GM19395 (cell line): ENCODE measurements around the gene ACACA.
"Not testable (repeated sequence)": the region's sequence is repeated elsewhere in the genome, so short reads cannot be mapped to it uniquely, and the experiment has no call there.

Experiments
- ATAC-seq: cut with Tn5 transposase; IDR thresholded peaks from one replicate; pipeline ENCODE4 v1.9.1; 2021; ENCODE audit warnings: mild to moderate bottlenecking, moderate library complexity; ENCODE audit not compliant: unreplicated experiment

The ACACA gene

DNA sequence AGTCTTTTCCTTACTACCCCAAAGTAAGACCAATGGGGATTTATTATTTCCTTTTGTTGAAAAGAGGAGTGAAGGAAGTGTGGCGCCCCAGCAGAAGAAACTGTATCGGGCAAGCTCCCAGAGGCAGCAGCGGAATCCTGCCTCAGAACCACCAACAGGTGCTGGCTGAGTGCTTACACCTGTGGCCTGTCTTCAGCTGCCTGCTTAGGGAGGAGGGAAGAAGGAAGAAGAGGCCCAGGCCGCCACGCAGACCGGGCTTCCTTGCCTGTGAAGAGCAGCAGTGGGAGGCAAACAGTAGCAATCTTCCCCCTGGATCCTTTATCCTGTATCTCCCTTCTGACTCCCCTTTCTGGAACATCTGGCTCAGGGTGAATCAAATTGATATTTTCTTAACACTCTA is 323.2 kb downstream of the ACACA start:
- ATAC-seq = no peak

DNA sequence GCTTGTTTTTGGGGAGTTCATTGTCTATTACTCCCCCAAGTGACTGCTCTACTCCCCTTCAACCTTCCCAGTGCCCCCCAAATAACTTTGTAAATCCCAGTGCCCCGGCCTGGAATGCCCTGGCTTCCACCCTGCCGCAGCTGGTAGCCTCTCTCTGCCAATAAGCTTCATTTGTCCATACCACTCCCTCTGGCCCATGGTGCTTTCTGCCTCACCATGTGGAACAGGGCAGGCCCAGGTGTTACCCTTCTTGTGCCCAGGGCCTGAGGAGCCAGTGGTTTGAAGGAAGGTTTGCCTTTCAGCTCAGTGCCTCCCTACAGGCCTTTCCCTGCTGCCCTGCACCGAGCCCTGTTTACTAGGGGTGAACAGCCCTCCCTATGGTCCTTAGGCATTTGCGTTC is 323.7 kb downstream of the ACACA start:
- no peak for ATAC-seq

DNA sequence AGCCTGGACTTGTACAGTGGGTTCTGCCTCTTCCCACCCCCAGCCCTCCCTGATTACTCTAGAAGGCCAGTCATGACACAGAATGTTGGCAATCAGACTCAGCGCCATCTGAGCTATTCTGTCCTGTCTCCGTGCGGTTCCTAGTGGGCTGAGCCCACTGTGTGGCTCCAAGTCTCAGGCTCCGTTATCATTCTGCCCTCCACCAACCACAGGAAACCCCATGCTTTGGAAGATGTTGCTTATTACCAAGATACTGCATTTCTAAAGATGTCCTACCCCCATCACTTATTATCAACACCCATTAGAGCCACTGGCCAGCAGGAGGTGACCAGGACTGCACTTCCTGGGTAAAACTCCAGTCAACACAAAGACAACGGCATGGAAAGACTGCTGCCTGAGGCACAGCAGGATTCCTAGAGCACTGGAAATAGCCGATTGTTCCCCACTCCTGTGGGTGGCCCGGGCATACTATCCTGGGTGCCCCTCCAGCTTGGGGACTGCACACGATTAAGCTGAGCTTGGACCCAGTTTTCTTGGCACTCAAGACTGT is 324.2 kb downstream of the ACACA start:
- no peak for ATAC-seq

DNA sequence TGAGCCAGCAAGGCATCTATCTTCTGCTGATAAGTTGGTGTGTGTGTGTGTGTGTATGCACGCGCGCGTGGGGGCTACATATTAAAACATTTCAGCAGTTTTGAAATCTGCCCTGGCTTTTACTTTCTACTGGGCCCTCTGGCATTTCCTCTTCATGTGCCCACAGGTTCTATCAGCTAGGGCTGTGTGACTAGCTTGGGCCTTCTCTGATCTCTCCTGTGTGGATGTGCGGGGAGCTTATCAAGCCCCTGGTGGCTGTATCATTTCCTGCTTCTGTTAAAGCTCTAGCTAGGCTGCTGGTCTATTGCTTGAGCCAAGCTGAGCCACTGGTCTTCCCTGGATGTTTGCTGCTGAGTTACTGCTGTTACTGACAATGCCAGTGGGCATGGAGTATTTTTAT is 325.3 kb downstream of the ACACA start:
- ATAC-seq = no peak

DNA sequence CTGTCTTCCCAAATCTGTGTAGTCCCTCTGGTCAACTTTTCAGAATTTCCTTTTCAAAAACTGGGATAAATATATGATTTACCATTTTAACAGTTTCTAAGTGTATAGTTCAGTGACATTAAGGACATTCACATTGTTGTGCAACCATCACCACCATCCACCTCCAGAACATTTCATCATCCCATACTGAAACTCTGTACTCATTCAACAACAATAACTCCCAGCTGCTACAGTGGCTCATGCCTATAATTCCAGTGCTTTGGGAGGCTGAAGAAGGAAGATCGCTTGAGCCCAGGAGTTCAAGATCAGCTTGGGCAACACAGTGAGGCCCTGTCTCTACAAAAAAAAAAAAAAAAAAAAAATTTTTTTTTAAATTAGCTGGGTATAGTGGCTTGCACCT is 326.9 kb downstream of the ACACA start:
- no peak for ATAC-seq

DNA sequence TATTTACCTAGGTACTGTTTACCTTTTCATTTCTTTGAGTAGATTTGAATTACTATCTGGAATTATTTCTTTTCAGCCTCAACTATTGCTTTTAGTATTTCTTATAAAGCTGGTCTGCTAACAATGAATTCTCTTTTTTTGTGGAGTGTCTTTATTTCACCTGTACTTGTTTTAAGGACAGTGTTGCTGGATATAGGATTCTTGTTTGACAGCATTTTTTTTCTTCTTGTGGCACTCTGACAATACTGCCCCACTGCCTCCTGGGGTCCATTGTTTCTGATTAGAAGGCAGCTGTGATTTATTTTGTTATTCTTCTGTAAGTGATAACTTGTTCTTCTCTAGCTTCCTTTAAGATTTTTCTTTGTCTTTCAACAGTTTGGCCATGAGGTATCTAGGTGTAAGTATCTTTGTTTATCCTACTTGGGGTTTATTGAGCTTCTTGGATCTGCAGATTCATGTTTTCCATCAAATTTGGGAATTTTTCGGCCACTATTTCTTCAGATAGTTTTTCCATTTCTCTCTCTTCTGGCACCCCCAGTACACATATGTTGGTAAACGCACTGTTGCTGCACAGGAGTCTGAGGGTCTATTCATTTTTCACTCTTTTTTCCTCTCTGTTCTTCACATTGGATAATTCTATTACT is 327.4 kb downstream of the ACACA start:
- no peak for ATAC-seq

DNA sequence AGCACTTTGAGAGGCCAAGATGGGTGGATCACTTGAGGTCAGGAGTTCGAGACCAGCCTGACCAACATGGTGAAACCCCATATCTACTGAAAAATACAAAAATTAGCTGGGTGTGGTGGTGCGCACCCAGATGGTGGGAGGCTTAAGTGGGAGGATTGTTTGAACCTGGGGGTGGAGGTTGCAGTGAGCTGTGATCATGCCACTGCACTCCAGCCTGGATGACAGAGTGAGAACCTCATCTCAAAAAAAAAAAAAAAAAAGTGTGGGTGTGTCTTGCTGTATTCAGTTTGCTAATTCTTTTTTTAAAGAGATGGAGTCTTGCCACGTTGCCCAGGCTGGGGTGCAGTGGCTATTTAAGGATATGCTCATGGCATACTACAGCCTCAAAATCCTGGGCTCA is 333.2 kb downstream of the ACACA start:
- ATAC-seq = not testable (repeated sequence)

DNA sequence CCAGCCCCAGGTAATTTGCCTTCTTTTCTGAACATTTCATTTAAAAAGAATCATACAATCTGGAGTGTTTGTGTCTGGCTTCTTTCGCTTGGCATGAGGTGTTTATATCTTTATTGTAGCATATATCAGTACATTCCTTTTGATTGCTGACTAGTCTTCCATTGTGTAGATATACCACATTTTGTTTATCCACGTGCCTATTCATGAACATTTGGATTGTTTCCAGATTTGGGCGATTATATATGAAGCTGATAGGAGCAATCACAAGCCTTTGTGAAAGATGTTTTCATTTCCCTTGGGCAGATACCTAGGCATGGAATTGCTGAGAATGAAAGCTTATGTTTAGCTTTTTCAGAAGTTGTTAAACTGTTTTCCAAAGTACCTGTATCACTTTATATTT is 337.5 kb downstream of the ACACA start:
- ATAC-seq = no peak

DNA sequence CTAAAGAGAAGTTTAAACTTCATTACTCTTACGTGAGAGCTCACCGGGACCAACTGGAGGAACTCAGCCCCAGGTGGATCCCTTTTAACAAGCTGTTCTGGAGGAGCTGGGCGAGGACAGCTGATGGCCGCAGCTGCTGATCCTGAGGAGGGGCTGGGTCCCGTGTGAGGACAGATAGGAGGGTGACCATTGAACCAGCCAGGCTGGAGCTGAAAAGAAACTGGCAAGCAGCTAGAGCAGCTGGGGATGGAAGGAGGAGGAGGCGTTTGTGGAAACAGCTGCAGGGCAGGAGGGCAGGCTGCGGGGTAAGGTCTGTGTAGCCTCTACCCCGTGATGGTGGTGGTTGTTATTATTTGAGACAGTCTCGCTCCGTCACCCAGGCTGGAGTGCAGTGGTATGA is 338.4 kb downstream of the ACACA start:
- no peak for ATAC-seq

DNA sequence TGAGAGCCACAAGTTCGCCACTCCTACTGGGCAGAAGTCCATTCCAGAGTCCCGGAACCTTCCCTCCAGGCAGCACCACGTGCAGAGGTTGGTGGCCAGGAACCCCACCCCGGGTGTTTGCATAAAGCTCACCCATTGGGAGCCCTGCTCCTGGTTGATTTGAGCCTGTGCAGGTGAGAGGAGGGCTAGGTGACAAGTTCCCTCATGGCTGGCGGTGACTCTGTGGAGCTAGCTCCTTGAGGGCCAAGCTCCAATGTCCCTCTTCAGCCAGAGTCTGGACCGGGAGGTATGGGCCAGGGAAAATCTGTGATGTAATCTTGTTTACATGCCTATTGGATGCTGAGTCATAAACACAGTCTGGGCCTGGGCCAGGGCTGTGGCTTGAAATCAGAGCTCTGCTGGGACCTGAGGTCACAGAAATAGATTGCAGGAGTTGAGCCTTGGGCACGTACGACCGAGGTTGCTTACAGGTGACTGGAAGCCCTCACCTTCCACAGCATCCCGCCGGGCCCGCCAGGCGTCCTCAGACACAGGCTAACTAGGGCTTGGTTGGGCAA is 339.0 kb downstream of the ACACA start:
- no peak for ATAC-seq

DNA sequence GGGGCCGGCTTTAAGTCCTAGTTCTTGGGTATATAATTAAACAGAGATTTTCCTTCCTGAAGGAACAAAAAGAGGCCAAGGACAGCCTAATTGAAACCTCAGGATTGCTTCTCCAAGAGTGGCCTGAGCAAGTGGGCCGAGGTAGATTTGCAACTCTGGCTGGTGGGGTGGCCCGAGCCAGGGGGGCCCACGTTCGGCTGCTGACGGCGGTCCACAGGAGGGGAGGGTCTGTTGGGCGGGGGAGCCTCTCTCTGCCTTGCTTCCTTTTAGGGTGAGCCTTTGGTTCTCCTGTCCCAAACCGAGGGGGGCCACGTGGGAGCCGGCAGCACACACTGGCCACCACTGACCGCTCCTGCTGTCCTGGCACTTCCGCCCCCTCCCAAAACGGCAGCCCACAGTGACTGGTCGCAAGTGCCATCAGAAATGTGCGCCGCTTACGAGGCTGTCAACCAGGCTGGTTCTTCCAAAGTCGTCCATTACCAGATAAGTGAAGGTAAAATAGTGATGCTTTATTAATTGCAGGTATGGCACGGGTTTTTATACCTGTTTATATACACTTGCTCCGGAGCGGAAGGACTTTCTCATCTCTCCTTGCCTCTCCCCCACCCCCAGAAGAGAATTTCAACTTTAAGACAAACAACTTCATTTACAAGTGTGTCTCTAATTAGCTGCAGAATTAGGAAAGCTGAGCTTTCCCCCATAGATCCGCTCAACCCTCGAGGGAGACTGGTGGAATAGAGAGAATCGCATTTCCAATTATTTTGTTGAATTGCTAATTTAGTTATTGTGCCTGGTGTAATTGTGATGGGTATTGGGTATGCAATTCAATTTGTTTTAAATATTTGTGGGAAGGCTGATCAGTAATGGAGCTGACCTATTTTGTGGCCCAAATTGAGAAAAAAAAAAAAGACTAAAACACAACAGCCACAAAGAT is 340.0 kb downstream of the ACACA start:
- ATAC-seq = no peak

DNA sequence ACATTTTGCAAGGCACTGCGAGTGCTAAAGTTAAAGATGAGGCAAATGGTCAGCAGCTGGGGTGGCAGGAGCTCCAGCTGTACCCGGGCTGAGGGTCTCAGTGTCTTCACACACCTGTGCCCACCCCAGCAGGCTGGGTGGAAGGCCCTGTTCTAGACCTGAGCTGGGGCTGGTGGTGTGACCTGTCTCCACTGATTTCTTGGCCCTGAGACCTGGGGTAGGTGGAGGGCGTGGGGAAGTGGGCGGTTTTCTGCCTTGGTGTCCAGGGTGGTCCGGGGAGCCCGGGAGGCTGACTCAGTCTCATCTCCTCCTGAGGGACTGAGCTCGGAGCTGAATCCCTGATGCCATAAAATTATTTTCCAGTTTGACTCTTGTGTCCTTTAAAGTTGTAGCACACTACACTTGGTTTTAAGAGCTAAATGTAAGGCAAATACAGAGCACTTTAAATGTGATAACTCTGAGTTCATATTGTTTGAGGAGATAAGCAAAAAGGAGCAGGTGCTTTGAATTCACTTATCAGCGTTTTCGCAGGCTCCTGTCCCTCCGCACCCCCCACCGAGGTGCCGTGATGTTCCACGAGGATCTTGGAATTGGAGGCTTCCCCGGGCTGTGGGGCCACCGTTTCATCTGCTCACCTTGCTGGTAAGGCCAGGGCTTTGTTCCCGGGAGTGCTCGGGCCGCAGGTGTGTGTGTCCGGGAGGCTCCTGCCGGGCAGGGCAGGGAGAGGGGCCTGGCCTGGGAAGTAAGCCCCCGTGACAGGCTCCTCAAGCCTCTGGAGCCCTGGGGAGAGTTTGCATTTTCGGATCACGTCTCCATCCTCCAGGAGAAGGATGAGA is 340.9 kb downstream of the ACACA start:
- ATAC-seq = no peak

DNA sequence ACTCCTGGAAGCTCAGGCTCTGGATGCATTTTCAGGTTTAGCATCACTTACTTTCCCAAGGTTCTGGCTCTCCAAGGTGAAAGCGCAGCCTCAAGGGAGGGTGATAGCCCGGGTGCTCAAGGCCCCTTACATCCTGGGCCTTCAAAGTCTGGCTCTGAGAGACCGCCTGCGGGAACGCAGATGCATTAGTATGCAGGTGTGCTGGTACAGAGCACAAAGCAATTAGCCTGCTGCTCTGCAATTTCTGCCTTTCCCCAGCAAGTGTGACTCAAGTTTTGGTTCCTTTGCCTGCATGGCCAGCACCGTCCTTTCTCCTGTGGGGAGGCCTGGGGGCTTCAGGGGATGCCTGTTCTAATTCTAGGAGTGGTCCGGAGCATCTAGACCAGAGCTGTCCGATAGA is 341.7 kb downstream of the ACACA start:
- ATAC-seq = no peak

DNA sequence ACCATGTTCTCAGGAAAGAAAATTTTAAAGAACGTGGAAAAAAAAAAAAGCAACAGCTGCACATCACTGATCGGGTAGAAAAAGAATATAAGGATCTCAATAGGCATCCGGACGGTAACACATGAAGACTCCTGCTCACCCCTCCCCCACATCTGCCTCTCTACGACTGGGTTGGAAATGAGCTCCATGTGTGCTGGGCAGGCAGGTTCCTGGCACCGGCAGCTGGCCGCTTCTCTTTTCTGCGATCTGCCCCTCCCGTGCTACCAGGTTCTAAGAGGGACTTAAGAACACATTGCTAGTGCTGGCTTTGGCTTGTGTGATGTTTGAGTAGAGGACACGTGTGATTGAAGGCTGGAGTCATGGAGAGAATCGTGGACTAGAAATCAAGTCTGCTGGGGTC is 342.4 kb downstream of the ACACA start:
- ATAC-seq = no peak

DNA sequence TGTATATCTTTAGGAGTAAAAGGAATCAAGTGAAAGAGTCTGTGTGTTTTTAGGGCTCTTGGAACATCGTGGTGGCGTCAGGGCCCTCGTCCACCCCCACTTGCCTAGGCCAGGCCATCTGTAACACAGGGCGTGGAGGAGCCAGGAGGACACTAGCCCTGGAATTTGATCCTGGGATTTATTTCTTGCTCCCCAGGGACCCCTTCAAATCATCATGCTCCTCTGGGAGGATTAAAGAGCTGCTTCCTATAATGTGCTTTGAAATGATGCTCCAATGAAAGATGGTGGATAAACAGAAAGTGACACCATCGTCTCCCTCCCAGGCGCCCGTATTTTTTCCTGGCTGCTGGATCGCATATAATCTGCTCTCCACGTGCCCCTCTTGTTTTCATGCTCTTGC is 344.6 kb downstream of the ACACA start:
- no peak for ATAC-seq

DNA sequence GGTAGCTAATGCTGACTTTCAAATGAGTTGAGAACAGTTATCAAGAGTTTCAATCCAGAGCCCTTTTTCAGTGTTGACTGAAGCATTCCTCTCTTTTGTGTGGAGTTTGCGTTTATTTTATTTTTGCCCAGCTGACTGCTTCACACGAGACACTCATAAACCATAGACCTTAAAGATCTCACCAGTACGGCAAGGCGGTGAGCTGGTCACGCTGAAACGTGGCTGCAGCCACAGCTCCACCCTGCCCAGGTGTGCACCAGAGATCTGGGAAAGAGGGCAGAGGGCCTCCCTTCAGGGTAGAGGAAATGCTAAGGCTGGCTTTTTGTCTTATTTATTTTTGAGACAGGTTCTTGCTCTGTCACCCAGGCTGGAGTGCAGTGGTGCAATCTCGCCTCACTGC is 345.7 kb downstream of the ACACA start:
- ATAC-seq = no peak

DNA sequence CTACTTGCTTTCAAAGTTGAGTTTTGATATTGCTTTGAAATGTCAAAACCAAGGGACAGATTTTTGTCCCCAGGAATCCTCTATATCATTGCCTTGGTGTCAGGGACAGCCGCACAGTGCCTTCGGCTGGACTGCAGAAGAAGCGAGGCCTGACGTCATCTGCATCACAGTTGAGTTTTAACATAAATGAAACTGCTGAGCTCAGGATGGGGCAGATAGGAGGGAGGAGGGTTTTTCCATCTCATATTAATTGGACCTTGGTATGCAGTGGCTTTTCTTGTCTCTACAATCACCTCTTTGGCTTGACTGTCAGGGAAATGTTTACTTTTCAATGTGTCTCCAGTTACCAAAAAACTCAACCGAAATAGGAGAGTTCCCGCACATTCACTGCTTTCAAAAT is 346.5 kb downstream of the ACACA start:
- ATAC-seq = no peak

DNA sequence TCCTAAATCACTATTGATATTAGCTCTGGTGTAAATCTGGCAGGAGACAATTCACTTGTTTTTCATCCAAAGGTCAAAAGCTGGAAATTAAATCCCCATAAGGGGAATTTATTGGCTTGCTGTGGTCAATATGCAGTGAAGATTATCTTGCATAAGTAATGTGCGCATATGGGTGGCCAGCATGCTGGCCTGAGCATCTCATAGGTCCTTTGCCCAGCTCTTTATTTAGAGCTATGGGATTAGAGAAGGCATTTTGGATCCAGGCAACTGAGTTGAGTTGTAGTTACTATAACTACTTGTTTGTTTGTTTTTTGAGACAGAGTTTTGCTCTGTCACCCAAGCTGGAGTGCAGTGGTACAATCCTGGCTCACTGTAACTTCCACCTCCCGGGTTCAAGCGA is 347.1 kb downstream of the ACACA start:
- no peak for ATAC-seq

DNA sequence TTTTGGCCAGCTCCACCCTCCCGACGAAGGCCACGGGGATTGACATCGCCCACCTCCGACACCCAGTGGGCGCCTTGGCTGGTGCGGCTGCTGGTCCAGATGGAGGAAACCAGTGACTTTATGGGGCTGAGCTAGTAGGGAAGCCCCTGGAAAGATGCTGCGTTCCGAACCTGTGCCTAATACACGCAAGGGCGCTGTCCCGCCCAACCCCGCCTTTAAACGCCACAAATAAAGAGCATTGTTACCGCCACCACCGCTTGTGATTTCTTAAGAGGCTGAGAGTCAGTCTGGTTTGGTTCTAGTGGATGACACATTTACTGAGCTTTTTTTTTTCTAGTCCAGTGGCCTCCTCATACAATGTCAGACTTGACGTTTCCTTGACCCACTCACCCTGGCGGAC is 350.0 kb downstream of the ACACA start:
- ATAC-seq = no peak

DNA sequence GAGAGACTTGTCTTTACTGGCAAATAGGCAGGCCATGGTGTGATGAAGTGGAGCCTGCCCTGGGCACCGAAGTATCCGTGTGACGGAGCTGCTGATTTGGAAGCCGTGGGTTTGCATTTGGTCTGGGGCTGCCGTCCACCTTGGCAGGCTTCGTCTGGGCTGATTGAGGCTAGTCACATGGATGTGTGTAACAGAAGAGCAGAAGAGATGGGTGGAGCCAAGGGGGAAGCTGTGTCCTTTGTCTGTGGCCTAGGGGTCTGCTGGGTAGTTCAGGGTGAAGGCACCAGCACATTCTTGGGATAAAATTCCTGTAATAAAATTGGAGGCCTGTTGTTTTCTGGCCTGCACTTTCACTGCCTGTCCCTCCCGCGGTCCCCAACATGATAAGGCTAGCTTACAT is 351.7 kb downstream of the ACACA start:
- ATAC-seq = no peak

DNA sequence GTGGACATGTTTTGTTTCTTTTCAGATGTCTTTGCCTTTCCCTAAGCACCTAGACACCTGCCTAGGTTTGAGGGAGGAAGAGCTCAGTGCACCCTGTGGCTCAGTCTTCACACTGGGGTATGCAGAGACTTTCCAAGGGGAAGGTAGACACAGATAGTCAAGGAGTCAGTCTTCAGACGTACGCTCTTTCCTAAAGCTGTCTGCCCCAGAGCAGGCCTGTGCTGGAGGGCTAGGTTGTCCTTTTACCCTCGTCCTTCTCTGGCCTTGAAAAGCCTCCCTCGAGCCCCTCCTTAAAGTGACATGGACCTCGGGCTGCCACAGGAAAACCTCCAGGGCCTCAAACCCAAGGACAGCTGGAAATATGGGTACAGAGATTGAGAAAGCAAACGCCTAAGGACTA is 354.2 kb downstream of the ACACA start:
- ATAC-seq = no peak
